WTC11 (cell line): ENCODE measurements around the gene EVX1. TPM values are rescaled to one million over a fixed set of nuclear protein-coding genes. Genes with fewer than 3 reads are reported as not detected.
A peak's percentile ranks its signal among the peaks of the same experiment; 100 is the strongest.

Experiments
- ATAC-seq: fragments of 200-7000 bp; cut with Tn5 transposase; 2 replicates; pipeline ENCODE4 v1.10.0; 2021; ENCODE audit warnings: mild to moderate bottlenecking, moderate library complexity
- CTCF ChIA-PET: fragments of 300-600 bp; sonication (Branson Sonifier 250); formaldehyde crosslinking; loops from one replicate; lab custom pipeline; 2021; ENCODE audit warnings: antibody characterized with exemption; lab: Charles Lee
- POLR2A ChIA-PET: fragments of 350-600 bp; sonication (Branson Sonifier 250); formaldehyde crosslinking; loops from one replicate; lab custom pipeline; 2021; ENCODE audit warnings: antibody characterized with exemption; lab: Charles Lee
- DNase-seq: peaks from one replicate; pipeline ENCODE4 v3.0.0; 2021; ENCODE audit warnings: low spot score
- H3K27ac Mint-ChIP-seq: 2 replicates; pipeline ENCODE4 v1.8.0; 2021; ENCODE audit warnings: mixed read lengths
- H3K27me3 Mint-ChIP-seq: 2 replicates; pipeline ENCODE4 v1.8.0; 2021; ENCODE audit warnings: low read depth, mild to moderate bottlenecking, moderate library complexity, mixed read lengths
- H3K36me3 Mint-ChIP-seq: 2 replicates; pipeline ENCODE4 v1.8.0; 2021; ENCODE audit warnings: mixed read lengths
- H3K4me1 Mint-ChIP-seq: 2 replicates; pipeline ENCODE4 v1.8.0; 2022; ENCODE audit warnings: mixed read lengths
- H3K4me3 Mint-ChIP-seq: 2 replicates; pipeline ENCODE4 v1.8.0; 2021; ENCODE audit warnings: mild to moderate bottlenecking, moderate library complexity, mixed read lengths
- H3K9me3 Mint-ChIP-seq: 2 replicates; pipeline ENCODE4 v1.8.0; 2021; ENCODE audit warnings: mixed read lengths
- ATF2 ChIP-seq: sonication (generic); formaldehyde crosslinking; IDR thresholded peaks from 2 replicates; pipeline ENCODE4 v1.8.1; 2022; ENCODE audit warnings: low read depth, missing genetic modification reagents, borderline replicate concordance
- CREB1 ChIP-seq: sonication (generic); formaldehyde crosslinking; IDR thresholded peaks from 2 replicates; pipeline ENCODE4 v1.8.0; 2023; ENCODE audit warnings: mild to moderate bottlenecking, missing genetic modification reagents
- CTCF ChIP-seq: fragments of 200-600 bp; IDR thresholded peaks from 2 replicates; pipeline ENCODE4 v1.8.0; 2022; ENCODE audit warnings: antibody characterized with exemption
- ERG ChIP-seq: fragments of 250-450 bp; sonication (Bioruptor Pico); IDR thresholded peaks from 2 replicates; pipeline ENCODE4 v1.8.0; 2021; ENCODE audit warnings: mild to moderate bottlenecking
- FOXJ3 ChIP-seq: sonication (generic); formaldehyde crosslinking; IDR thresholded peaks from 2 replicates; pipeline ENCODE4 v1.9.0; 2021; ENCODE audit warnings: missing genetic modification reagents, mild to moderate bottlenecking, borderline replicate concordance
- FOXK1 ChIP-seq: sonication (generic); formaldehyde crosslinking; IDR thresholded peaks from 2 replicates; pipeline ENCODE4 v1.8.0; 2022; ENCODE audit warnings: mild to moderate bottlenecking, moderate library complexity, missing genetic modification reagents
- FOXP1 ChIP-seq: sonication (generic); formaldehyde crosslinking; IDR thresholded peaks from 2 replicates; pipeline ENCODE4 v1.8.0; 2022; ENCODE audit warnings: missing genetic modification reagents, mild to moderate bottlenecking, moderate library complexity, borderline replicate concordance
- FOXP4 ChIP-seq: sonication (generic); formaldehyde crosslinking; IDR thresholded peaks from 2 replicates; pipeline ENCODE4 v1.8.0; 2022; ENCODE audit warnings: mild to moderate bottlenecking, missing genetic modification reagents
- JUN ChIP-seq: sonication (generic); formaldehyde crosslinking; IDR thresholded peaks from 2 replicates; pipeline ENCODE4 v1.8.0; 2023; ENCODE audit warnings: mild to moderate bottlenecking, missing genetic modification reagents
- PRRX2 ChIP-seq: fragments of 250-450 bp; sonication (Bioruptor Pico); IDR thresholded peaks from 2 replicates; pipeline ENCODE4 v1.8.0; 2021; ENCODE audit warnings: mild to moderate bottlenecking
- SMAD4 ChIP-seq: sonication (generic); formaldehyde crosslinking; IDR thresholded peaks from 2 replicates; pipeline ENCODE4 v1.8.0; 2022; ENCODE audit warnings: mild to moderate bottlenecking, missing genetic modification reagents
- STAT6 ChIP-seq: sonication (generic); formaldehyde crosslinking; conservative IDR thresholded peaks from 2 replicates; pipeline ENCODE4 v1.8.1; 2023; ENCODE audit warnings: mild to moderate bottlenecking, low read depth, missing genetic modification reagents, moderate library complexity
- TCF7 ChIP-seq: sonication (generic); formaldehyde crosslinking; IDR thresholded peaks from 2 replicates; pipeline ENCODE4 v1.8.0; 2022; ENCODE audit warnings: mild to moderate bottlenecking, low read depth, missing genetic modification reagents, moderate library complexity
- total RNA-seq: library from RNA; stranded (reverse); gene quantifications from 3 replicates; pipeline ENCODE4 v1.2.3, GENCODE V29; 2021
- TF ChIP-seq, protein P1 (sequence below): fragments of 250-450 bp; sonication (Bioruptor Pico); conservative IDR thresholded peaks from 2 replicates; pipeline ENCODE4 v1.9.0; 2021; ENCODE audit warnings: mild to moderate bottlenecking

The EVX1 gene
- total RNA-seq, 1 experiment from 2014 or later = not detected

DNA sequence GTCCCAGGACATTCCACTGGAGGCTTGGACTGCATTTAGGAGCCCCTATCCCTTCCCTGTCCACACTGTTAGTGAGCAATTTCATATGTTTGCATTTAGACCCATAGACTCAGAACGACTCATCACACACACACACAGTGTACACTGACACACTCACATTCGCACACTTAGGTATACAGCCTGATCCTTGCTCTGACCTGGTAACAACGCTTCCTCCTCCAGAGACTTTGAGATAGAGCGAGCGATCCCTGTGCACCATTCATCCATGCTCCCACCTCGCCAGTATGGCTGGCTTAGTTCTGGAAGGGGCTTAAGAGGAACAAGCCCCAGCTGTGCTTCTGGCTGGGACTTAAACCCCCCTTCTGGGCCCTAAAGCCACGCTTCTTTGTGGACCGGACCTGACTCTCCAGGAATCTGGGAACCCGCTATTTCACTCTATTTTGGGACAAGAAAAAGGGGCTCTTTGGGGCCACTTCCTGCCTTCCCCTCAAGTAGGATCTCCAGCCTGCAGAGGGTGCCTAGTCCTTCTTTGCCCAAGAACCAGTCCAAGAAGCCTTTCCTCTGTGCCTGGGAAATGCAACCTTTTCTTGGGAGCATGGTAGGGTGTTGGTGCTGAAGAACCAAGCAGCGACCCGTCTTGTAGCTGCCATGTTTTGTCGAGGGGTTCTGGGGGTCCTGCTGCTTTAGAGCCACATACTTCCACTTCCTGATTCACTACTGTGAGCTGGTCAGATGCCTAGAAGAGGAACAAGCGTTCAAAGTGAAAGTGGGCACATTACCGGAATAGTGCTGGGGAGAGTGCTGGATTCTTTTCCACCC lies 41.6 kb upstream of the EVX1 start:
- POLR2A ChIA-PET = interaction anchor here (0.7 kb wide), 1 partner anchor 24 kb away, joined by 3 read pairs; no protein-coding TSS in a partner anchor
- peaks cover 34% of the 10 kb centered on the region for H3K4me1 Mint-ChIP-seq
- no peak for TF ChIP-seq FOXJ3 (CRISPR knock-in tag)
- no peak for TF ChIP-seq SMAD4 (CRISPR knock-in tag)
- TF ChIP-seq, all 79 proteins: peak for 0
- H3K36me3 Mint-ChIP-seq = no peaks in the 10 kb centered on the region
- ATAC-seq (no peak), DNase-seq (no peak)
- peaks cover 96% of the 10 kb centered on the region for H3K27me3 Mint-ChIP-seq
- H3K4me3 Mint-ChIP-seq = peak overlapping the region; percentile 49
- H3K27ac Mint-ChIP-seq = no peak overlapping the region
- CTCF ChIA-PET = interaction anchor here (1.2 to 2.8 kb wide), 6 partner anchors 21 to 893 kb away, joined by 3 to 20 read pairs (median 10); no protein-coding TSS in a partner anchor
- H3K9me3 Mint-ChIP-seq = no peaks in the 10 kb centered on the region

DNA sequence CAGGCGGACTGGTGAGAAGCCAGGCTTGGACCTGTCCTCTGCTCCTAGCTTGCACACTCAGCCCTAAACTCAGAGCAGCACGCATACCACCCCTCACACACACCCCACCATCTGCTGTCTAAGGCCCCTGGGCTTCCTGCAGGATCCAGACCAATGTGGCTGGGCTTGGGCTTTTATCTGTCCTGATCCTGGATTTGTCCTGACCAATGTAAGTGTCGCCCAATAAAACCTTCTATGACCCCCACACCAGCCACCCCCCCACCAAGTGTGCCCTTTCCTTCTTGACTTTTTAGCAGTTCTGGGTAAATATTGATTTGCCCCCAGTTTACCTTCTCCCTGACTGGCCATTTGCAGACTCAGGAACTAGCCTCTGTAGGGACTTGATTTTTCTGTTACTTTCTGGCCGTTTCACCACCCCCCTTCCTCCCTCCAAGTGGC lies 41.0 kb upstream of the EVX1 start:
- no peak for DNase-seq
- H3K4me3 Mint-ChIP-seq = no peak overlapping the region
- no peaks in the 10 kb centered on the region for H3K36me3 Mint-ChIP-seq
- ATAC-seq = no peak
- TF ChIP-seq CREB1 (CRISPR knock-in tag) = no peak
- TF ChIP-seq ERG (CRISPR knock-in tag) = no peak
- H3K27ac Mint-ChIP-seq = no peak overlapping the region
- ChIA-PET CTCF (interaction anchor here (1.5 to 2.8 kb wide), 2 partner anchors 22 to 573 kb away, joined by 3 to 14 read pairs; no protein-coding TSS in a partner anchor), POLR2A (no interaction called here)
- no peaks in the 10 kb centered on the region for H3K9me3 Mint-ChIP-seq
- H3K27me3 Mint-ChIP-seq = peaks cover 96% of the 10 kb centered on the region
- H3K4me1 Mint-ChIP-seq = peaks cover 36% of the 10 kb centered on the region

DNA sequence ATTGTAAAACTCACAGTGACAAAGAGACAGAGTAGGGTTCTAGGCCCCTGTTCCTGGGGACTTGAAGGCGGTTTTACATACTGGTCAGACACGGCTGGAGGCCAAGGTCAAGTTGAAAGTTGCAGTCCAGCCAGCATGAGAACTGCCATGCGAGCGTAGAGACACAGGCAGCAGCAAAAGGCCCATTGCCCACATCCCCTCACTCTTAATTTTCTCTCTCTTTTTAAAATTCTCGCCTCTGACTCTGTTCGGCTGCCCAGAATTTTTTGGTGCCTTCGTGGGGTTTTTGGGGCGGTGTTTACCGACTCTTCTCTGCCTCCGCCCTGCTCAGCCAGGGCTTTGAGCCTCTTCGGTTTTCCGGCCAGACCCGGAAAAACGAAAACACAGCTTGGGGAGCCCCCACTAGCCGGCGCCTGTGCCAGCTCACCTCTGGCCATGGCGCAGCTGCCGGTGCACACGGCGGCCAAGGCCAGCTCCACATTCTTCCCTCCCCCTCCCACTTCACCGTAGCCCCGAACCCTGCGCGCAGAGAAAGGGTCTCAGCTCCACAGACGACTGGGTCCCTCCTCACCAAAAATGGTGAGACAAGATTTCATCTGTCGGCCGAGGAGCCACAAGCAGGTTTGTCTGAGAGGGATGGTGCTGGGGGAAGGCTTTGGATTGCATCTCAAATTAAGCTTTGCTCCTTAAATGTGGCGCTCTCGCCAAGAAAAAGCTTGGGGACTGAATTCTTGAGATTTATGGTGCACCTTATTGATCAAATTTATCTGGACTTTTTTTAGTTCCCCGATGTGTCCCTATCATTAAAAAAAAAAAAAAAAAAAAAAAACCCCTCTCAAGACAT lies 40.4 kb upstream of the EVX1 start:
- CTCF ChIA-PET = interaction anchor here (1.5 to 2.8 kb wide), 2 partner anchors 23 to 573 kb away, joined by 3 to 14 read pairs; no protein-coding TSS in a partner anchor
- Mint-ChIP-seq H3K36me3 (no peaks in the 10 kb centered on the region), H3K9me3 (no peaks in the 10 kb centered on the region), H3K27me3 (peaks cover 96% of the 10 kb centered on the region), H3K27ac (no peak overlapping the region), H3K4me3 (peak overlapping the region; percentile 45), H3K4me1 (peaks cover 36% of the 10 kb centered on the region)
- TF ChIP-seq ATF2 = no peak
- no peak for TF ChIP-seq SMAD4 (CRISPR knock-in tag)
- no peak for TF ChIP-seq CTCF
- ATAC-seq (no peak), DNase-seq (no peak)
- POLR2A ChIA-PET = no interaction called here

DNA sequence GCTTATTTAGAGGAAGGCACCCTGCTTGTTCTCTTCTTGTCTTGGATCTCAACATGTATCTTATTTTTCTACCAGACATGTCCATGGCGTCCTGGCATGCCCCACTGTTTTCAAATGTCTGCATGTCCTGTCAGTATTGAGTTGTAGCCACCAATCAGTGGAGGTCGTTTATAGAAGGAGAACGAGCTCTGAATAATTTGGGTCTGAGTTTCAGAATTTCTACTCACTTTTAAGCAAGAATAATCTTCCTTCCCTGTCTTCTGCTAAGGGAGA lies 39.8 kb upstream of the EVX1 start:
- CTCF ChIA-PET = interaction anchor here (2.8 kb wide), 1 partner anchor 23 kb away, joined by 14 read pairs; no protein-coding TSS in a partner anchor
- H3K27ac Mint-ChIP-seq = no peak overlapping the region
- no peaks in the 10 kb centered on the region for H3K9me3 Mint-ChIP-seq
- ATAC-seq (no peak), DNase-seq (no peak)
- peaks cover 96% of the 10 kb centered on the region for H3K27me3 Mint-ChIP-seq
- H3K4me1 Mint-ChIP-seq = peaks cover 36% of the 10 kb centered on the region
- POLR2A ChIA-PET = no interaction called here
- no peak overlapping the region for H3K4me3 Mint-ChIP-seq
- no peaks in the 10 kb centered on the region for H3K36me3 Mint-ChIP-seq
- TF ChIP-seq JUN (CRISPR knock-in tag) (no peak), TCF7 (CRISPR knock-in tag) (no peak), PRRX2 (CRISPR knock-in tag) (no peak), STAT6 (CRISPR knock-in tag) (no peak), FOXP4 (CRISPR knock-in tag) (no peak), FOXK1 (no peak), FOXP1 (CRISPR knock-in tag) (no peak)
- TF ChIP-seq, protein P1, sequence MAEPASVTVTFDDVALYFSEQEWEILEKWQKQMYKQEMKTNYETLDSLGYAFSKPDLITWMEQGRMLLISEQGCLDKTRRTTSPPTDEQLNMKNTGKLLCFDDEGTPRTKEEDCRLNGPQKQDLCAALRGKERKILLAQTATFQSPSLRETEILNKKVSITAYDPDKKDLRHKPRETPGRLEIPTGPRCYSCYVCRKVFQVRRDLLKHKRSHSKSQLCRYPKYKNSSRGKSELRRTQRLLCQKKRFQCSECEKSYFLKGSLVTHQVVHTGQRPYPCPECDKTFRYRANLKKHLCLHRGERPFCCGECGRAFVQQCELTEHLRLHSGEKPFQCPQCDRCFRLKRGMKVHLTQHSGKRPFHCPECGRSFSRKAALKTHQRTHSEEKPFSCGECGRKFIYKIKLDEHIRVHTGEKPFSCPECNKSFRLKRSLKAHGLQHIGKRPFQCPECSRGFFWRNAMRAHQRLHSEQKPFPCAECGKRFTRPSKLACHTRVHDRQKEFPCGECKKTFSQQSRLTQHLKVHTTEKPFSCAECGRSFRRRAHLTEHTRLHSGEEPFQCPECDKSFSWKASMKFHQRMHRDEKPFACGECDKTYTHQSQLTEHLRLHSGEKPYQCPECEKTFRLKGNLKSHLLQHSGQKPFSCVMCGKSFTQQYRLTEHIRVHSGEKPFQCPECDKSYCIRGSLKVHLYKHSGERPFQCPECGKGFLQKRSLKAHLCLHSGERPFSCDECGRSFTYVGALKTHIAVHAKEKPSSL (CRISPR knock-in tag) = no peak
